HEK293 (cell line): ENCODE results near the gene AP5Z1.
A peak's percentile ranks its signal among the peaks of the same experiment; 100 is the strongest.

Experiments
- BCL11A ChIP-seq: fragments of 450-650 bp; formaldehyde crosslinking; IDR thresholded peaks from 2 replicates; pipeline ENCODE4 v1.5.1; 2016; ENCODE audit warnings: low read depth, missing biosample characterization, missing genetic modification characterization
- CTCF ChIP-seq: fragments of 450-650 bp; formaldehyde crosslinking; IDR thresholded peaks from 2 replicates; pipeline ENCODE4 v1.5.1; 2016; ENCODE audit warnings: missing biosample characterization, missing genetic modification characterization
- RBAK ChIP-seq: fragments of 450-650 bp; formaldehyde crosslinking; IDR thresholded peaks from 2 replicates; pipeline ENCODE4 v1.5.1; 2016; ENCODE audit warnings: missing biosample characterization, missing genetic modification characterization
- REST ChIP-seq: fragments of 450-650 bp; formaldehyde crosslinking; IDR thresholded peaks from 2 replicates; pipeline ENCODE4 v1.5.1; 2016; ENCODE audit warnings: missing biosample characterization, missing genetic modification characterization
- YY2 ChIP-seq: fragments of 450-650 bp; formaldehyde crosslinking; IDR thresholded peaks from 2 replicates; pipeline ENCODE4 v1.5.1; 2016; ENCODE audit warnings: missing biosample characterization, missing genetic modification characterization
- ZBTB26 ChIP-seq: fragments of 450-650 bp; formaldehyde crosslinking; optimal IDR thresholded peaks from 2 replicates; pipeline ENCODE3; 2016; ENCODE audit warnings: missing biosample characterization, mild to moderate bottlenecking, missing genetic modification characterization
- ZNF2 ChIP-seq: fragments of 450-650 bp; formaldehyde crosslinking; IDR thresholded peaks from 2 replicates; pipeline ENCODE4 v1.5.1; 2016; ENCODE audit warnings: missing biosample characterization, missing genetic modification characterization
- ZNF24 ChIP-seq: fragments of 450-650 bp; formaldehyde crosslinking; IDR thresholded peaks from 2 replicates; pipeline ENCODE4 v1.5.1; 2016; ENCODE audit warnings: missing biosample characterization, missing genetic modification characterization
- ZNF266 ChIP-seq: fragments of 450-650 bp; formaldehyde crosslinking; IDR thresholded peaks from 2 replicates; pipeline ENCODE4 v1.5.1; 2016; ENCODE audit warnings: missing biosample characterization, missing genetic modification characterization, low read depth
- ZNF670 ChIP-seq: fragments of 450-650 bp; formaldehyde crosslinking; IDR thresholded peaks from 2 replicates; pipeline ENCODE4 v1.5.1; 2016; ENCODE audit warnings: missing biosample characterization, missing genetic modification characterization, low read depth

GRCh38 chr7:4744391-4745264 is 30.8 kb upstream of the AP5Z1 start:
- TF ChIP-seq BCL11A = no peak
- no peak for TF ChIP-seq REST (tag by site-specific recombination)
- no peak for TF ChIP-seq RBAK (tag by site-specific recombination)
- no peak for TF ChIP-seq ZNF2 (tag by site-specific recombination)
- no peak for TF ChIP-seq ZNF266 (tag by site-specific recombination)
- TF ChIP-seq ZNF670 = no peak
- TF ChIP-seq CTCF (tag by site-specific recombination) = no peak
- no peak for TF ChIP-seq YY2 (tag by site-specific recombination)
- TF ChIP-seq ZNF24 (tag by site-specific recombination) = no peak
- peak; percentile 28 for TF ChIP-seq ZBTB26
